GM18858 (cell line): ENCODE measurements around the gene NPY.
"Not testable (repeated sequence)": the region's sequence is repeated elsewhere in the genome, so short reads cannot be mapped to it uniquely, and the experiment has no call there.

Experiments used
- ATAC-seq: cut with Tn5 transposase; IDR thresholded peaks from one replicate; pipeline ENCODE4 v1.9.1; 2021; ENCODE audit not compliant: unreplicated experiment

The NPY gene

DNA sequence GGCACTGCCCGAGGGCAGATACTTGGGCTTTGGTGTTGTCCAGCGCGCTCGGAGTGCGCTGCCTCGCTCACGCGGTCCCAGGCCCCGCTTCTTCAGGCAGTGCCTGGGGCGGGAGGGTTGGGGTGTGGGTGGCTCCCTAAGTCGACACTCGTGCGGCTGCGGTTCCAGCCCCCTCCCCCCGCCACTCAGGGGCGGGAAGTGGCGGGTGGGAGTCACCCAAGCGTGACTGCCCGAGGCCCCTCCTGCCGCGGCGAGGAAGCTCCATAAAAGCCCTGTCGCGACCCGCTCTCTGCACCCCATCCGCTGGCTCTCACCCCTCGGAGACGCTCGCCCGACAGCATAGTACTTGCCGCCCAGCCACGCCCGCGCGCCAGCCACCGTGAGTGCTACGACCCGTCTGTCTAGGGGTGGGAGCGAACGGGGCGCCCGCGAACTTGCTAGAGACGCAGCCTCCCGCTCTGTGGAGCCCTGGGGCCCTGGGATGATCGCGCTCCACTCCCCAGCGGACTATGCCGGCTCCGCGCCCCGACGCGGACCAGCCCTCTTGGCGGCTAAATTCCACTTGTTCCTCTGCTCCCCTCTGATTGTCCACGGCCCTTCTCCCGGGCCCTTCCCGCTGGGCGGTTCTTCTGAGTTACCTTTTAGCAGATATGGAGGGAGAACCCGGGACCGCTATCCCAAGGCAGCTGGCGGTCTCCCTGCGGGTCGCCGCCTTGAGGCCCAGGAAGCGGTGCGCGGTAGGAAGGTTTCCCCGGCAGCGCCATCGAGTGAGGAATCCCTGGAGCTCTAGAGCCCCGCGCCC lies at the start of gene NPY:
Gene NPY, plus strand, starts transcription at position 294 of the 802 bp plus-strand sequence. CDS start 1,051 bp downstream, outside the sequence.
- no peak for ATAC-seq

- no peak for ATAC-seq
Measured at GRCh38 chr7:24239260-24239659, 44.7 kb upstream of the NPY start.

DNA sequence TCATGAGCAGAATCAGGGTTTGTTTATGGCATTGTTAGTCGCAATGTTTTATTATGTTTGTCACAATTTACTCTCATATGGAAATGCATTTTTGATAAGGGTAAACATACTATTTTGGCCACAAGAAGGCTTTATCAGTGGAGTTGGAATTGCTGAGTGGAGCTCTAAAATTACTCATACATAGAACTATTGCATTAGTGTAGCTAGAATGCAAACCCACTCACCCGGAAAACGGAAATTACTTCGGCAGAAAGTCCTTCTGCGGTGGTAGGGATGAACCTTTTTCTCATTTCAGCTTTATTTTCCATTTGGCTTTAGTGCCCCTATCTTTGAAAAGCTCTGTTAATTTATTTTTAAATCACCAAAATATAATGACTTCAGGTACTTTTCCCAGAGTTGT lies 42.8 kb upstream of the NPY start:
- no peak for ATAC-seq

DNA sequence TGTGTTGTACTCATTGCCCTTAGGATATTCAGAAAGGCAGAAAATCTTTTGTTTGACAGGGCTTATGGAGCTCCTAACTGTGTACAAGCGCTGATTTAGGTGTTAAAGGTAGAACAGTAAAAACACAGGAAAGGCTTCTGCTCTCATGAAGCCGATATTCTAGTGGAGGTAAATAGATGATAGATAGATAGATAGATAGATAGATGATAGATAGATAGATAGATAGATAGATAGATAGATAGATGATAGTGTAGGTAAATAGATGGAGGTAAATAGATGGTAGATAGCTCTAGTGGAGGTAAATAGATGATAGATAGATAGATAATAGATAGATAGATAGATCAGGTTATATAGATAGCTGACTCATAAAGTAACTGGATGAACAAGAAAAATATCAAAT lies 39.4 kb upstream of the NPY start:
- no peak for ATAC-seq

GRCh38 chr7:24245362-24245761 lies 38.6 kb upstream of the NPY start:
- peak; percentile 74 for ATAC-seq

DNA sequence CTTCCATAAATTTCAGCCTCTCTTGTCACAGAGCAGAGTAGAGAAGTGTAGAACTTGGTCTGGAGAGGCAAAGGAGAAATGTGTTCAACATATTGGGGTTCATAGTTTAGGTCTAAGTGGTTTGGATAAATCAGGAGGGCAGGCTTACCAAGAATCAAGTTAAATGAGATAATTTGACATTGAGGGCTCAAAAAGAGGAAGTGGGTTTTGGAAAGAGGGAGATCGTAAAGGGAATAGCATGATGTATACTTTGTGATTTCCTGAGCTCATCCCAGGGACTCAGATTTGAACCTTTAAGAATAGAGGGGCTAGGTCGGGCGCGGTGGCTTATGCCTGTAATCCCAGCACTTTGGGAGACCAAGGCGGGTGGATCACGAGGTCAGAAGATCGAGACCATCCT lies 34.7 kb upstream of the NPY start:
- ATAC-seq = no peak

GRCh38 chr7:24251568-24251967 lies 32.4 kb upstream of the NPY start:
- ATAC-seq = no peak

DNA sequence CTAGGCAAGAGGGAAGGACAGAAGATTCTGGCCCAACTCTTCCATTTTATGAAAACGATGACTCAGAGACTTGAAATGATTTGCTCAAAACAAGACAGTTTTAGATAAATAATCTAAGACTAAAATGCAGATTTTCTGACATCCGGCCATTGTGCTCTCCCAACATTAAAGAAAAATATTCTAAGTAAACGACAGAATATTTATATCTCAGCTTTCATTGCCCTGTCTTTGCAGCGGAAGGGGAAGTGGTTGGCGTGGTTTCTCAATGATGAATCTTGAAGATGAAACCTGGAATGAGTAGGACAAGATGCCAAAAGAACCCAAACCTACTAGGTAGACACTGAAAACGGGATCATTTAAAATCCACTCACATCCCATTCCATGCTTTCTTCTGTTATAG lies 28.9 kb upstream of the NPY start:
- no peak for ATAC-seq

DNA sequence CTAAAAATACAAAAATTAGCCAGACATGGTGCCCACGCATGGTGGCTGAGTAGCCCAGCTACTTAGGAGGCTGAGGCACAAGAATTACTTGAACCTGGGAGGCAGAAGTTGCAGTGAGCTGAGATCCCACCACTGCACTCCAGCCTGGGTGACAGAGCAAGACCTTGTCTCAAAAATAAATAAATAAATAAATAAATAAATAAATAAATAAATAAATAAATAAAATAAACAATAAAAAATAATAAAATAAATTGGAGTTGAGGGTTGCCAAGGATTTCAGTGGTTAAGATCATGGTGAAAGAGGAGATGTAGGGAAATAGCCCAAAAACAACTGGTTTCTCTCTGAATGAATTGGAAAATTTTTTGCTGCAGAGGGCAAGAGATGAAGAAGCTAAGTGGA lies 25.7 kb upstream of the NPY start:
- not testable (repeated sequence) for ATAC-seq

DNA sequence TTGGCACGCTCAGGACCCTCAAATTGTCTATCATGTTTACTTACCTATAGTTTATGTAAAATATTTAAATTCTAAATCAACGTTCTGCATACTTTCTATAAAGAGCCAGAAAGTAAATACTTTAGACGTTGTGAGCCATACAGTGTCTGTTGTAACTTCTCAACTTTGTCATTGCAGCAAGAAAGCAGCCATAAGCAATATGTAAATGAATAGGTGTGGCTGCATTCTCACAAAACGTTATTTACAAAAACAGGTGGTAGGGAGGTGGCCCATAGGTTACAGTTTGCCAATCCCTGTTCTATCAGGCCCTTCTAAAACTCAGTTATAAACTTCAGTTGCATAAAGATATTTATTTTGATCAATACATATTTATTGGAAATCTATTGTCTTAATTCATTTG lies 12.1 kb upstream of the NPY start:
- ATAC-seq = no peak

GRCh38 chr7:24279512-24279911 lies 4.5 kb upstream of the NPY start:
- no peak for ATAC-seq

DNA sequence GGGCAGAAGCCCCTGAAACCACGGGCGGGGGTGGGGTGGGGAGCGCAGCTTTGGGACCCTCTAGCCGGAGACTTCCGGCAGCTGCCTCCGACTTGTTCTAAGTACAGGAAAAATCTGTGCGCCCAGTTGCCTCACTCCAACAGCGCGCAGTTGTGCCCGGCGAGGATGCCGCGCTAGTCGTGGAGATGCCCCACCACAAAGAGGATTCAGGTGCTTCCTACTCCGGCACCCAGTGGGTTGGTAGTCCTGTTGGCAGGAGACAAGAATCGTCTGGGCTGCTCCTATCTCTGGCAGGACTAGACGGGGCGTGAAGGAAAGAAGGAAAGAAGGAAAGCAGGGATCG lies 465 bp upstream of the NPY start:
- ATAC-seq = no peak

DNA sequence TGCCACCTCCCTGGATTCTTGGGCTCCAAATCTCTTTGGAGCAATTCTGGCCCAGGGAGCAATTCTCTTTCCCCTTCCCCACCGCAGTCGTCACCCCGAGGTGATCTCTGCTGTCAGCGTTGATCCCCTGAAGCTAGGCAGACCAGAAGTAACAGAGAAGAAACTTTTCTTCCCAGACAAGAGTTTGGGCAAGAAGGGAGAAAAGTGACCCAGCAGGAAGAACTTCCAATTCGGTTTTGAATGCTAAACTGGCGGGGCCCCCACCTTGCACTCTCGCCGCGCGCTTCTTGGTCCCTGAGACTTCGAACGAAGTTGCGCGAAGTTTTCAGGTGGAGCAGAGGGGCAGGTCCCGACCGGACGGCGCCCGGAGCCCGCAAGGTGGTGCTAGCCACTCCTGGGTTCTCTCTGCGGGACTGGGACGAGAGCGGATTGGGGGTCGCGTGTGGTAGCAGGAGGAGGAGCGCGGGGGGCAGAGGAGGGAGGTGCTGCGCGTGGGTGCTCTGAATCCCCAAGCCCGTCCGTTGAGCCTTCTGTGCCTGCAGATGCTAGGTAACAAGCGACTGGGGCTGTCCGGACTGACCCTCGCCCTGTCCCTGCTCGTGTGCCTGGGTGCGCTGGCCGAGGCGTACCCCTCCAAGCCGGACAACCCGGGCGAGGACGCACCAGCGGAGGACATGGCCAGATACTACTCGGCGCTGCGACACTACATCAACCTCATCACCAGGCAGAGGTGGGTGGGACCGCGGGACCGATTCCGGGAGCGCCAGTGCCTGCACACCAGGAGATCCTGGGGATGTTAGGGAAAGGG lies 913 bp downstream of the NPY start:
- ATAC-seq = no peak

GRCh38 chr7:24290004-24290641 lies 6.1 kb downstream of the NPY start:
- peak; percentile 99 for ATAC-seq

DNA sequence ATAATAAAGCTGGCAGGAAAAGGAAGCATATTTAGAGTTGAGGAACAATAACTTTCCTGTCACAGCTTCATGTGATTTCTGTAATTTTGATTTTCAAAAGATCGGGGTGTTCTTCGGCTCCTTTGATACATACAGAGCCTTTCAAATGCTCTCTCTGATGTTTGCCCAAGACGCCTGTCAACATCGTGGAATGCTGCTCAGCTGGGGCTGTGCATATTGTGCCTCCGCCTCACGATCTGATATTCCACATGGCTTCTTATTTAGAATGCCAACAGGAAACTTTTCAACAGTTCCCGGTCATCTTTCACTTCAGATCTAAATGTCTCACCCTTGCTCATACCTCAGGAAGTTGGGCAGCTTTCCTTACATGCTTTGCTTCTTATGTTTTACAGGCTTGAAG lies 7.3 kb downstream of the NPY start:
- ATAC-seq = no peak

DNA sequence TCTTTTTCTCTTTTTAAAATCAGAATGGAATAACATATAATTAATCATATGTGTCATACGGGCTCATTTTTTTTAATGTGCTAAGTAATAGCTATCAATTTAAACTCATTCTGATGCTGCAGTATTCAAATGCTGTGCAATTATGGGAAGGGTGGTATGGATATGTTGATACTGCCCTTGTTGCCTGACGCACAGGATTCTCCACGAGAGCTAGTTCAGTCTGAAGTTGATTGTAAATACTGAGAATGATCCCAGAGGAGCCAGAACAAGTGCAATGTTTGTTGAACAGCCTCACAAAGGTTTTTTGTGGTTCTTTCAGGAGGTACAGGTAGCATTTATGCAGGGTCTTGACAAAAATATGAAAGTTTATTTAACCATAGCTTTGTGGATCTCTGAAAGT lies 13.4 kb downstream of the NPY start:
- ATAC-seq = no peak

DNA sequence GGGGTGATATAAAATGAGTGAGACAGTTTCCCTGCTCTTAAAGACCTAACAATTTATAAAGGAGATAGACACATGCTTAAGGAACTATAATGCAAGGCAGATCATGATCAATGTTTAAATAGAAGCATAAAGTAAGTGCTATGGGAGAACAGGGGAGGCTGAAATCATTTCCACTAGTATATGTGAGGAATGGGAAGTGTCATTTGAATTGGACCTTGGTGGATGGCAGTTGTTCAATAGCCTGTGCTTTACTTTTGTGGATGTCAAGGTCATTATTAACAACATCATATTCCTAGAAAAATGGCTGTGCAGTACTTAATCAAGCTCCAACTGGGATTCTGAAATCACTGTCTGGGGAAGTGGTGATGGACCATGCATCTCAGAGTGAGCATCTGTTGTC lies 14.7 kb downstream of the NPY start:
- no peak for ATAC-seq

- no peak for ATAC-seq
Measured at GRCh38 chr7:24299192-24299591, 15.2 kb downstream of the NPY start.

GRCh38 chr7:24301703-24302102 lies 17.7 kb downstream of the NPY start:
- no peak for ATAC-seq

DNA sequence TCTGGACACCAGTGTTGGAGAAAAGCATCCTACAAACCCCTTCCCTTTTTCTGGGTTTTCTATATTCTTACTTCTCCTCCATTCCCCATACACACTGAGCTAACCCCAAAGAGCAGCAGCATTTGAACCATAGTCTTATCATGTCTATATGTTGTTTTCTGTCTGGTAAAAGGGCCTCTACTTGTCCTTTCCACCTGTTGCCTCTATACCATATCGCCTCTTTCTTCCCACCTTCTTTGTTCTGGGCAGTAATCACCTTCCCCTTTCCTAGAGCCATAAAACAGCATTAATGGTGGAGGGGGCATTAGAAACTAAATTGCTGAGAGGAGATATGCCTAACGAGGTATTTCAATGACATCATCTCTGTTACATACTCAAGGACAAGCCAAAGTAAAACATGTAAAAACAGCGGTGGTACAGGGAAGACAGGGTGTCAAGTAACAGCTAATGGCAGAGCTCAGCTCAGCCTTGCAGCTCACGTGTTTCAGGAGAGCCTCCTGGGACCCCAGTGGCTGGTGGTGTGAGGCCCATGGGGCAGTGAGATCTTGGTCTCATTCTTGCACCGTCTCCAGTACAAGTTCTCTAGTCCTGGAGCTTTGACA lies 20.6 kb downstream of the NPY start:
- no peak for ATAC-seq

DNA sequence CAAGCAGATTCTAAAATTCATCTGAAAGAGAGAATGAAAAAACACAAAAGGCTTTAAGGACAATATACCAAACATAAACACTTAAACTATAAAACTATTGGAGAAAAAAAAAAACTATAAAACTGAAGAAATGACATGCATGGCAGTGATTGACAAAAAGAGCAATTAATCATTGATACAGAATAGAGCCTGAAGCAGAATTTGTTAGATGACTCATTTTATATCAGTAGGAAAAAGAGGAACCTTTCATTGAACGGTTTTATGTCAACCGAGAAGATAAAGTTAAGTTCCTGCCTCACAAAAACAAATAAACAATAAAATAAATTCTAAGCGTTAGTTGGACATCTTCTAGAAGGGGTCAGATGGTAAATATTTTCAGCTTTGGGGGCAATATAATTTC lies 23.3 kb downstream of the NPY start:
- no peak for ATAC-seq

DNA sequence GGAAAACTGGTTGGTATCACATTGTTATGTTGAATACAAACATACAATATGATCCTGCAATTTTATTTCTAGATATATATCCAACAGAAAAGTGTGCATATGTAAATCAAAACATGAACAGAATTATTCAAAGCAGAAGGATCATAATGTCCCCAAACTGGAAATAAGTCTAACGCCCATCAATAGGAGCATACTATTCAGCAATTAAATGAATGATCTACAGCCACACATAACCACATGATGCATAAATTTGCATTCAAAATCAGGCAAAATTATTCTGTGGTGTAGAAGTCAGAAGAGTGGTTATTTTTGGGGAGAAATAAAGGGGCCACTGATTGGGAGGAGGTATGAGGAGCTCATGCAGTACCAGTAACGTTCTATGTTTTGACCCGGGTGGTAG lies 28.6 kb downstream of the NPY start:
- ATAC-seq = no peak
